GM21576 (cell line): ENCODE data around the gene SDK1.

Source experiments
- ATAC-seq: cut with Tn5 transposase; IDR thresholded peaks from one replicate; pipeline ENCODE4 v1.9.1; 2021; ENCODE audit warnings: mild to moderate bottlenecking, moderate library complexity; ENCODE audit not compliant: unreplicated experiment

The SDK1 gene

GRCh38 chr7:4110438-4110837 lies 809.4 kb downstream of the SDK1 start:
- no peak for ATAC-seq

- ATAC-seq = no peak
Measured at GRCh38 chr7:4111166-4111565, 810.1 kb downstream of the SDK1 start.

DNA sequence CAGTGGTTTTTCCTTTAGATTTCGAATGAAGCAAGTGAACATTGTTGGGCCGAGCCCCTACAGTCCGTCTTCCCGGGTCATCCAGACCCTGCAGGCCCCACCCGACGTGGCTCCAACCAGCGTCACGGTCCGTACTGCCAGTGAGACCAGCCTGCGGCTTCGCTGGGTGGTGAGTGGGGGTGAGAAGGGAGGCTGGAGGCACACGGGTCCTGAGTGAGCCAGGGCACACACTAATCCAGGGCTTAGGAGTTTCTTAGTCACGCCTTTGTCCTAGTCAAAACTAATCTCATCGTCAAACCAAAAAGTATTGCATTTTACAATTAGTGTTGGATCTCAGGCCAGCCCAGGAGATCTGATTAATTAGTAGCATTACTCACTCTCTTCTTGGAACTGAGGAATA lies 812.2 kb downstream of the SDK1 start:
- no peak for ATAC-seq

DNA sequence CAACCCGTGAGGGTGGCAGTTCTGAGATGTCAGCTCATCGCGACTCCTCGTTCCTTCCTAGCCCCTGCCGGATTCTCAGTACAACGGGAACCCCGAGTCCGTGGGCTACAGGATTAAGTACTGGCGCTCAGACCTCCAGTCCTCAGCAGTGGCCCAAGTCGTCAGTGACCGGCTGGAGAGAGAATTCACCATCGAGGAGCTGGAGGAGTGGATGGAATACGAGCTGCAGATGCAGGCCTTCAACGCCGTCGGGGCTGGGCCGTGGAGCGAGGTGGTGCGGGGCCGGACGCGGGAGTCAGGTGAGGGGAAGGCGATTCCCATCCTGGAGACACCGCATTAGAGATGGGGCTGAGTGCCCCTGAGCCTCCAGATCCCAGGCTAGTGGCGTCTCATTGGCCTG lies 812.9 kb downstream of the SDK1 start:
- ATAC-seq = no peak

GRCh38 chr7:4115442-4115841 lies 814.4 kb downstream of the SDK1 start:
- ATAC-seq = no peak

GRCh38 chr7:4115941-4116610 lies 815.0 kb downstream of the SDK1 start:
- no peak for ATAC-seq

DNA sequence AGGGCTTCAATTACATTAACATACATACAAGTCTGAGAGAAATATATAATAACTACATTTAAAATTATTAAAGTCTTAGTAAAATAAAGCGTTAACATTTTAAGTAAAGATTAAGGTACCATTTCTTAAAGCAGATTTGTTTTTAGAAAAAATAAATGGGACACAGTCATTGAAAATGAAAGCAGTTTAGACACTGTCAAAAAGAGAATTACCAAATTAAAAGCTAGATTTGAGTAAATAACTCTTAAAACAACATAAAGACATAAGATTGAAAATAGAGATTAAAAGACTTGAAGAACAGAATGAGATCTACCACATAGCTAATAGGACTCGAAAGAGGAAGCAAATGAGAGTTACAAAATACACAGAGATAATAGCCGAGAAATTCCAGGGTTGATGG lies 818.8 kb downstream of the SDK1 start:
- no peak for ATAC-seq

DNA sequence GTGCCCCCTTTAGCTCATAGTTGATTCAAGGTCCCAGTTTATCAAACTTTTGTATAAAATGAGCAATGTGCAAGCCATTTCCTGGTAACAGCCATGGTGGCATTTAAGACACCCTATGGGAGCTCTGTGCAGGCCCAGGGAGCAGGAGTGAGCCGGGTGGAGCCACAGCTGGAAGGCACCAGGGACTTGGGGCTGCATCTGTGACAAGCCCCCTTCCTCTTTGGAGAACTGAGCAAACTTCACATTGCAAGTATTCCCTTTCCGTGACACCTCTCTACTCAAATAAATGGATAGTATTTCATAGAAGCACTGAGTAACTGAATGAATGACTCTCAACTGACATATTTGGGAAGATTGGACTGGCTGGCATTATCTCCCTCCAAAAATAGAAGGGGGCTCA lies 822.3 kb downstream of the SDK1 start:
- no peak for ATAC-seq

GRCh38 chr7:4123823-4124222 lies 822.8 kb downstream of the SDK1 start:
- no peak for ATAC-seq

DNA sequence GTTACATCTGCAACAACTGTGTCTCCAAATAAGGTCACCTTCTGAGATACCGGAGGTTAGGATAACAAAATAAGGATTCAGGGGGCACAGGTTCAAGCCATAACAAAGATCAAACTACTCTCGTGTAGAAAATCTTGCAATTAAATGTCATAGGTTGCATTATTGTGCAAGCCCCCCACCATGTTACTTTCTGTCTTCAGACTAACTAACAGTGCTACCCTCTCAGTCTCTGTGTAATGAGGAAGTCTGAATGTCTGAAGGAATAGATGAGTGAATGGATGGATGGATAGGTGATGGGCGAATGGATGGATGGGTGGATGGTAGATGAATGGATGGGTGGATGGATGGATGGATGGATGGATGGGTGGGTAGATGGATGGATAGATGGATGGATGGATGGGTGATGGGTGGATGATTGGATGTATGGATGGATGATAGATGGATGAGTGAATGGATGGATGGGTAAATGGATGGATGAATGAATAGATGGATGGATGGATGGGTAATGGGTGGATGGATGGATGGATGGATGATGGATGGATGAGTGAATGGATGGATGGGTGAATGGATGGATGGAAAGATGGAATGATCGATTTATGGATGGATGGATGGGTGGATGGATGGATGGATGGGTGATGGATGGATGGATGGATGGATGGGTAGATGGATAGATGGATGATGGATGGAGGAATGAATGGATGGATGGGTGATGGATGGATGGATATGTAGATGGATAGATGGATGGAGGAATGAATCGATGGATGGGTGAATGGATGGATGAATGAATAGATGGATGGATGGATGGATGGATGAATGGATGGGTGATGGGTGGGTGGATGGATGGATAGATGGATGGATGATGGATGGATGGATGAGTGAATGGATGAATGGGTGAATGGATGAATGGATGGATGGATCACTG lies 823.8 kb downstream of the SDK1 start:
- ATAC-seq = no peak

GRCh38 chr7:4127909-4128560 lies 827.0 kb downstream of the SDK1 start:
- no peak for ATAC-seq

DNA sequence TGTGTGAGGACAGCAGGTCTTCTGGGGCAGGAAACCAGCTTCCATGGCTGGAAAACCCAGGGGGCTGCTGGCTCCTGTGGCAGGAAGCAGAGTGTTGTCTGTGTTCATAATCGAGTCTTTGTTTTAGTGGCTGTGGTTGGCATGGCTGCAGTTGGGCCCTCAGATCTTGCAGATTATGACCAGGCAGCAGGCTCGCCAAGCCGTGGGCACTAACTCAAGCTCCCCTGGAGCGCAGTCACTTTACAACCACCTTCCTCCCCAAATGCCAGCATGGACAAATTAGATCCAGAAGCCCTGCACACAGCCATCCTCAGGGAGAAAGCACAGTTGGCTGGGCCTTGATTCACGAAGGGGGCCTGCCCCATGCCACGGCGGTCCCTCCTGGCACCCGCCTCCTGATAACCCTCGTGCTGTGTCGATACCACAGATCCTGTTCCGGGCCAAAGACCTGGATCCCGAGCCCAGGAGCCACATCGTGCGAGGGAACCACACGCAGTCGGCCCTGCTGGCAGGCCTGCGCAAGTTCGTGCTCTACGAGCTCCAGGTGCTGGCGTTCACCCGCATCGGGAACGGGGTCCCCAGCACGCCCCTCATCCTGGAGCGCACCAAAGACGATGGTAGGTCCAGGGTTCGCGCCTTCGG lies 828.5 kb downstream of the SDK1 start:
- no peak for ATAC-seq

- ATAC-seq = no peak
Measured at GRCh38 chr7:4131063-4131462, 830.0 kb downstream of the SDK1 start.

- no peak for ATAC-seq
Measured at GRCh38 chr7:4132221-4132620, 831.2 kb downstream of the SDK1 start.

DNA sequence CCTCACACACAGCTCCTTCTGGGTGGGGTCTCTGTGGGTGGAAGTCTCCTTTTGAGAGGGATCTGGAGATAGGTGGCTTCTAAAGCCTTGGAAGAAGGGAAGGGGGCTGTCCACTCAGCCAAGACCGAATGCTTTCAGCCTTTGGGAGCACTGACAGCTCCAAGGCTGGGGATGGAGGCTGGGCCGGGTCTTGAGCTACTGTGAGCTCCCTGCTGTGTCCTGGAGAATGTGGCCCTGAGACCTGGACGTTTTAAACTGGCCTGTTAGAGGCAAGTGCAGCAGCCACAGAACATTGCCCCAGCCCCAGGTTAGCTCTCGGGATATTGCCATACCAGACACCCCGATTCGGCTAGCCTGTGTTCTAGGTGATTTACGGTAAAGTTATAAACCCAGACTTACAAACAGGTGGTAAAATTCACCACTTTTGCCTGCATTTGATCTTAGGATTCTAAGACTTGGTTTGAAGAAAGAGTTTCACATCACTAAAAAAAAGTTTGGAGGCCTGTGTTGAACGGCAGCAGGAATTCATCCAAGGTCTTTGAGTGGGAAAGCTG lies 832.5 kb downstream of the SDK1 start:
- no peak for ATAC-seq

- ATAC-seq = no peak
Measured at GRCh38 chr7:4134204-4134603, 833.2 kb downstream of the SDK1 start.

DNA sequence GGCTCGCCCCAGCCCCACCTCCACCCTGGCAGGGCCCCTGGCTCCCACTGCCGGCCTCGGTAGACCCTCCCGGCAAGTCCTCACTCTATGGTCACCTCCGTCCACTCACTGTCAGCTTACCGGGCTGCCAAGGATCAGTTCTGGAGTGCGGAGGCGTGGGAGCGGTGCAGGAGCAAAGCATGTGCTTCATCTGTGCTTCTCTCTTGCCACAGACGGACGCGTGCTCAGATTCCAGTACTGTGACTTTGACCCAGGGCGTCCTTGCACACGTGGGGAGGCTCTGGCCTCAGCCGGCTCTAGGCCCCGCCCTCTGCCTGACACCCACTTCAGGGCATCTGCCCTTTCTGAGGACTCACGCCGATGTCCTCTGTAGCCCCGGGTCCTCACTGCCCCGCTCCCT lies 833.6 kb downstream of the SDK1 start:
- no peak for ATAC-seq

DNA sequence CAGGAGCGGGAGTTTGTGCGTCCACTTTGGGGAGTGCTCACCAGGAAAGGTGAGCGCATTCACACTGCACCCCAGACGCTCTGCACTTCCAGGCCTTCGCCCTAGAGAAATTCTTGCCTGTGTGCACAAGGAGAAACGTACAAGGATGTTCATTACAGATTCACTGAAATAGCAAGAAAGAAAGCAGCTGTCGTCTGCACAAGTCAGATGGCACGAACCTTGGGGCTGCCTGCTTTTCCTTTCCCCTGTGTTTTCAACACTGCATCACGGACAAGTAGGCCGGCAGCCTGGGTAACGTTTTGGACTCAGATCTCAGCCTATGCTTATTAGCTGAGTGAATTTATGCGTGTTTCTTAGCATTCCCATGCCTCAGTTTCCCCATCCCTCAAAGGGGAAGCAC lies 834.2 kb downstream of the SDK1 start:
- no peak for ATAC-seq

DNA sequence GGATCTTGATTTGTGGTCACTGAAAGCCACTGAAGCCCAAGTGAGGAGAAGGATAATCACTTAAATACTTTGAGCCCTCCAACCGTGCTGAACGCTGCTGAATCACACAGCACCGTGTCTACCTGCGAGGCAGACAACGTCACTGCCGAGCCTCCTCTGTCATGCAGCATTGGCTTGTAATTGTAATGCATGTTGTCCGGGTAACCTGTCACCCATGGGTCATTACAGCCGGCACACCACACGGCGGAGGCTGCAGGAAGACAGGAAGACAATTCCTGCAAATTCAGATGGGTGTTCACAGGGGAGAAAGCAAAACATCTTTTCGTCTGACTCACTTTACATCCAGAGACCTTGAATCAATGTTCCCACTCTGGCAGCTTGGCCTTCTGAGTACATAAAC lies 835.0 kb downstream of the SDK1 start:
- ATAC-seq = no peak

GRCh38 chr7:4136501-4137110 lies 835.6 kb downstream of the SDK1 start:
- ATAC-seq = no peak

DNA sequence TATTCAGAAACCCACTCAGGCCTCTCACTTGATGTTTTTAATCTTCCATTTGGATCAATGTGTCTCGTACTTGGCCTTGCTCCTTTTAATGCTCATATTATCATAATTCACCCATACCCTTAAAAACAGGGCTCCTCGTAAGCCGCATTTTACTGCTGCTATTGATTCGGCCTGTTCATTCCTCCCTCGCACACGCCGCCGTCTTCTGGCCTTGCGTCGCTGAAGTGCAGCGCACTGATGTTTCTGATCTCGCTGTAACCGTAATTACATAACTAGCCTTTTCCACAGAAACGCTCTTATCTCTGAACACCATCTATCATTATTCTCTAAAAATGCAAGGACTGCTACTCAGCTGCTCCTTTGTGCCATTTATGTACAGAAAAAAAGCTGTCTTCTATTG lies 836.5 kb downstream of the SDK1 start:
- no peak for ATAC-seq
